HL-60 (cell line): ENCODE results near the gene LRP10.
A peak's percentile ranks its signal among the peaks of the same experiment; 100 is the strongest.

Experiments
- DNase-seq, 2 experiments: peaks; one replicate each; pipeline ENCODE4 v3.0.0-alpha.2; 2010 to 2020; ENCODE audit warnings: low read depth in 1 of 2, low spot score in 1 of 2
- H3K27ac ChIP-seq: fragments of 250-450 bp; sonication (Bioruptor Pico); replicated peaks from 2 replicates; pipeline ENCODE4 v1.5.1; 2020; ENCODE audit warnings: mild to moderate bottlenecking, moderate library complexity
- H3K27me3 ChIP-seq: fragments of 250-450 bp; sonication (Bioruptor Pico); 2 replicates; pipeline ENCODE4 v1.5.1; 2021; ENCODE audit warnings: mild to moderate bottlenecking, moderate library complexity; ENCODE audit not compliant: insufficient read depth, poor library complexity, severe bottlenecking
- H3K4me3 ChIP-seq: replicated peaks from 2 replicates; pipeline ENCODE4 v1.5.1; 2011; ENCODE audit warnings: mild to moderate bottlenecking, control low read depth, low read length; ENCODE audit not compliant: insufficient read depth
- GABPA ChIP-seq: IDR thresholded peaks from 2 replicates; pipeline ENCODE4 v1.6.1; 2012; ENCODE audit warnings: low read depth
- POLR2AphosphoS5 ChIP-seq: IDR thresholded peaks from 2 replicates; pipeline ENCODE4 v1.6.1; 2012; ENCODE audit warnings: low read depth
- SPI1 ChIP-seq: IDR thresholded peaks from 2 replicates; pipeline ENCODE4 v1.6.1; 2012; ENCODE audit warnings: low read depth, mild to moderate bottlenecking, borderline replicate concordance
- TF ChIP-seq, protein P1 (sequence below): IDR thresholded peaks from one replicate; pipeline ENCODE4 v1.5.1; 2011; ENCODE audit warnings: low read length, control low read depth, inconsistent platforms; ENCODE audit not compliant: insufficient read depth
- TF ChIP-seq, protein P2 (sequence below): IDR thresholded peaks from 2 replicates; pipeline ENCODE4 v1.6.1; 2012; ENCODE audit warnings: low read depth; ENCODE audit not compliant: insufficient replicate concordance

LRP10 gene

DNA sequence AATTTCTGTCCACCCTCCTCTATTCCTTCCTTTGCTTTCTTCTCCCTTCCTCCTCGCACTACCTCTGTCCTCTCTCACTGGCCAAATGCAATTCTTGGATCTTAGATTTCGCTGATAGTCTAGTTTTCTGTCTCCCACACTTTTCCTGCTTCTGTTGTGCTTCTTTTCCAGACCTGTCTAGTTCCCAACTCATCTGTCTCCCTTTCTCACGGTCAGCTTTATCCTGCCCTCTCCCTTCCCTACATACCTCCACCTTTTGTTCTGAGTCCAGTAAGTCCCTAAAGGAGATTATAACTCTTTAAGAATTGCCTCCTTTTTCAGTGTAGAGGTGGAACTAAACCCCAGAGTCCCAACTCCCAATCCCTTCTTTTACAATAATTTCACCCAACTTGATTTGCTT, 36.0 kb upstream of the LRP10 start:
- DNase-seq: no peak

DNA sequence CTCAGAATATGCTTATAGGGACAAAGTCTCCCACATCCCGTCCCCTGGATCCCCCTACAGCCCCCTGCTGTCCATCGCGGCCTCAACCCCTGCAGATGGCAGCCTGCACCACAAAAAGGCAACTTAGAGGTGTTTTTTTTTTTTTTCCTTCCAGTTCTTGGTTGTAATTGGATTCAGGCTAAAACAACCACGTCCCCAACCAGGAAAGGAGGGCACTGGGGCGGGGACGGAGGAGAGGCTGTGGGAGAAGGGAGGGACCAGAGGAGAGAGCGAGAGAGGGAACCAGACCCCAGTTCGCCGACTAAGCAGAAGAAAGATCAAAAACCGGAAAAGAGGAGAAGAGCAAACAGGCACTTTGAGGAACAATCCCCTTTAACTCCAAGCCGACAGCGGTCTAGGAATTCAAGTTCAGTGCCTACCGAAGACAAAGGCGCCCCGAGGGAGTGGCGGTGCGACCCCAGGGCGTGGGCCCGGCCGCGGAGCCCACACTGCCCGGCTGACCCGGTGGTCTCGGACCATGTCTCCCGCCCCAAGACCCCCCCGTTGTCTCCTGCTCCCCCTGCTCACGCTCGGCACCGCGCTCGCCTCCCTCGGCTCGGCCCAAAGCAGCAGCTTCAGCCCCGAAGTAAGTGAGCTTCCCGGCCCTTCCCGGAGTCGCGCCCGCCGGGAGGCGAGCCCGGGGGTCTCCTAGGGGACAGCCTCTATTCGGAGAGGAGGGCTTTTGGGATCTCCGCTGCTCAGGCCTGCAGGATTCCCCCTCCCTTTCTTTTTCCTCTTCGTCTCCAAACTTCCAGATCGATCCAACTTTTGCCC, 35.0 kb upstream of the LRP10 start, which contains the start of gene MMP14:
Gene MMP14 (plus strand): TSS at position 285 of the 813 bp plus-strand sequence. CDS start 233 bp downstream, at position 518.
- no peak for TF ChIP-seq SPI1
- TF ChIP-seq POLR2AphosphoS5: peak; percentile 42
- TF ChIP-seq, protein P1, sequence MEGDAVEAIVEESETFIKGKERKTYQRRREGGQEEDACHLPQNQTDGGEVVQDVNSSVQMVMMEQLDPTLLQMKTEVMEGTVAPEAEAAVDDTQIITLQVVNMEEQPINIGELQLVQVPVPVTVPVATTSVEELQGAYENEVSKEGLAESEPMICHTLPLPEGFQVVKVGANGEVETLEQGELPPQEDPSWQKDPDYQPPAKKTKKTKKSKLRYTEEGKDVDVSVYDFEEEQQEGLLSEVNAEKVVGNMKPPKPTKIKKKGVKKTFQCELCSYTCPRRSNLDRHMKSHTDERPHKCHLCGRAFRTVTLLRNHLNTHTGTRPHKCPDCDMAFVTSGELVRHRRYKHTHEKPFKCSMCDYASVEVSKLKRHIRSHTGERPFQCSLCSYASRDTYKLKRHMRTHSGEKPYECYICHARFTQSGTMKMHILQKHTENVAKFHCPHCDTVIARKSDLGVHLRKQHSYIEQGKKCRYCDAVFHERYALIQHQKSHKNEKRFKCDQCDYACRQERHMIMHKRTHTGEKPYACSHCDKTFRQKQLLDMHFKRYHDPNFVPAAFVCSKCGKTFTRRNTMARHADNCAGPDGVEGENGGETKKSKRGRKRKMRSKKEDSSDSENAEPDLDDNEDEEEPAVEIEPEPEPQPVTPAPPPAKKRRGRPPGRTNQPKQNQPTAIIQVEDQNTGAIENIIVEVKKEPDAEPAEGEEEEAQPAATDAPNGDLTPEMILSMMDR: no peak
- TF ChIP-seq, protein P2, sequence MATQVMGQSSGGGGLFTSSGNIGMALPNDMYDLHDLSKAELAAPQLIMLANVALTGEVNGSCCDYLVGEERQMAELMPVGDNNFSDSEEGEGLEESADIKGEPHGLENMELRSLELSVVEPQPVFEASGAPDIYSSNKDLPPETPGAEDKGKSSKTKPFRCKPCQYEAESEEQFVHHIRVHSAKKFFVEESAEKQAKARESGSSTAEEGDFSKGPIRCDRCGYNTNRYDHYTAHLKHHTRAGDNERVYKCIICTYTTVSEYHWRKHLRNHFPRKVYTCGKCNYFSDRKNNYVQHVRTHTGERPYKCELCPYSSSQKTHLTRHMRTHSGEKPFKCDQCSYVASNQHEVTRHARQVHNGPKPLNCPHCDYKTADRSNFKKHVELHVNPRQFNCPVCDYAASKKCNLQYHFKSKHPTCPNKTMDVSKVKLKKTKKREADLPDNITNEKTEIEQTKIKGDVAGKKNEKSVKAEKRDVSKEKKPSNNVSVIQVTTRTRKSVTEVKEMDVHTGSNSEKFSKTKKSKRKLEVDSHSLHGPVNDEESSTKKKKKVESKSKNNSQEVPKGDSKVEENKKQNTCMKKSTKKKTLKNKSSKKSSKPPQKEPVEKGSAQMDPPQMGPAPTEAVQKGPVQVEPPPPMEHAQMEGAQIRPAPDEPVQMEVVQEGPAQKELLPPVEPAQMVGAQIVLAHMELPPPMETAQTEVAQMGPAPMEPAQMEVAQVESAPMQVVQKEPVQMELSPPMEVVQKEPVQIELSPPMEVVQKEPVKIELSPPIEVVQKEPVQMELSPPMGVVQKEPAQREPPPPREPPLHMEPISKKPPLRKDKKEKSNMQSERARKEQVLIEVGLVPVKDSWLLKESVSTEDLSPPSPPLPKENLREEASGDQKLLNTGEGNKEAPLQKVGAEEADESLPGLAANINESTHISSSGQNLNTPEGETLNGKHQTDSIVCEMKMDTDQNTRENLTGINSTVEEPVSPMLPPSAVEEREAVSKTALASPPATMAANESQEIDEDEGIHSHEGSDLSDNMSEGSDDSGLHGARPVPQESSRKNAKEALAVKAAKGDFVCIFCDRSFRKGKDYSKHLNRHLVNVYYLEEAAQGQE: no peak
- no peak for TF ChIP-seq GABPA
- H3K27ac ChIP-seq: peak within 1 kb of the TSS; percentile 8; the same call in 1 of the 2 replicates
- no peak for DNase-seq

More for the DNA sequence above, 36.0 kb upstream of the LRP10 start:
- TF ChIP-seq GABPA (no peak), SPI1 (no peak)
- Histone ChIP-seq H3K4me3 (no peak overlapping the region), H3K27me3 (no peaks in the 10 kb centered on the region), H3K27ac (no peak overlapping the region)

DNA sequence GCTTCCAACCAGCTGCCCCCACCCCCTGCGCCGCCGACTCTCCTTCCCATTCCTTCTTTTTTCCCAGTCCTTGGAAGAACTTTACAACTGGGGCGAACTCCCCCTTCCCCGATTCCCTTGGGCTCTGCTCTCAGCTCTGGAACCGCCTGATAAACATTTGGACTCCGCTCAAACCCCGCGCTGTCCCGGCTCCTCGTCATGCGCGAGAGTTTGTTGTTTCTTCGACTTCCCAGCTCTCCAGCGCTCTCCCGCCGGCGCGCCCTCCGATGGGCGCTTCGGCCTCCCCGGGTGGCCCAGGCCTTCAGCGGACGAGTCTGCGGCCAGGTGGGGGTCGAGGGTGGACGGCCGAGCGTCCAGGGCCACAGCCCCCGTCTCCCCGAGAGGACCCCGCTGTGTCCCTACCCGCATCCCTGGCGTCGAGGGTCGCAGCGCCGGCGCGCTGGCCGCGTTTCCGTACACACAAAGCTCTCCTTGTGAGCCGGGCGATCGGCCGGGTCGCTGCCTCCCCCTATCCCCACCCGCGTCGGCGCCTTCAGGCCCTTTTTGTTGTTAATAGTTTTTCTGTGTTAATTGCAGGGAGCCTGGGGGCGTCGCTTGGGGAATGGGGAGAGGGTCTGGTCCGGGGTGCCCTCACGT, 34.3 kb upstream of the LRP10 start:
- no peak for DNase-seq
- Histone ChIP-seq H3K4me3 (peak overlapping the region; percentile 11), H3K27me3 (no peaks in the 10 kb centered on the region), H3K27ac (no peak overlapping the region)
- TF ChIP-seq SPI1 (no peak), POLR2AphosphoS5 (no peak), GABPA (no peak)
- TF ChIP-seq, protein P2: no peak
- TF ChIP-seq, protein P1: no peak

More for the DNA sequence above, 35.0 kb upstream of the LRP10 start, which contains the start of gene MMP14:
- Histone ChIP-seq H3K4me3 (peak within 1 kb of the TSS; percentile 11), H3K27me3 (no peaks in the 10 kb centered on the region)
